Fibroblast of pulmonary artery (primary cell): ENCODE measurements around the gene RNF144A.

Source experiments
- DNase-seq: peaks from one replicate; pipeline ENCODE4 v3.0.0-alpha.2; 2010; ENCODE audit warnings: low read depth
- H3K4me3 ChIP-seq: replicated peaks from 2 replicates; pipeline ENCODE4 v1.5.1; 2011; ENCODE audit warnings: low read depth, mild to moderate bottlenecking, control low read depth, low read length, moderate library complexity
- CTCF ChIP-seq: IDR thresholded peaks from 2 replicates; pipeline ENCODE4 v1.5.1; 2011; ENCODE audit warnings: mild to moderate bottlenecking, control low read depth, low read length, inconsistent platforms; ENCODE audit errors: missing control alignments

RNF144A gene

GRCh38 chr2:6908291-6908690 lies 8.9 kb upstream of the RNF144A start:
- H3K4me3 ChIP-seq: no peak overlapping the region
- no peak for DNase-seq
- no peak for TF ChIP-seq CTCF

GRCh38 chr2:6909431-6910385 lies 7.5 kb upstream of the RNF144A start:
- H3K4me3 ChIP-seq: no peak overlapping the region
- no peak for TF ChIP-seq CTCF
- DNase-seq: no peak

GRCh38 chr2:6911721-6912120 lies 5.5 kb upstream of the RNF144A start:
- no peak for TF ChIP-seq CTCF
- DNase-seq: no peak
- H3K4me3 ChIP-seq: no peak overlapping the region

GRCh38 chr2:6913415-6914157 lies 3.6 kb upstream of the RNF144A start:
- DNase-seq: no peak
- H3K4me3 ChIP-seq: no peak overlapping the region
- no peak for TF ChIP-seq CTCF

- DNase-seq: peak; percentile 42
- TF ChIP-seq CTCF: no peak
- H3K4me3 ChIP-seq: no peak overlapping the region
Observed at GRCh38 chr2:6914828-6915227, 2.4 kb upstream of the RNF144A start.

- no peak for DNase-seq
- no peak for TF ChIP-seq CTCF
- H3K4me3 ChIP-seq: no peak overlapping the region
Observed at GRCh38 chr2:6915399-6915798, 1.8 kb upstream of the RNF144A start.
